ENCODE measurements around the gene EIF4EBP3. TPM values are rescaled to one million over a fixed set of nuclear protein-coding genes. Genes with fewer than 3 reads are reported as not detected.

The EIF4EBP3 gene
- total RNA-seq, 4 donors from 2014 or later = 7.8 to 25.3 (median 9.2) TPM

DNA sequence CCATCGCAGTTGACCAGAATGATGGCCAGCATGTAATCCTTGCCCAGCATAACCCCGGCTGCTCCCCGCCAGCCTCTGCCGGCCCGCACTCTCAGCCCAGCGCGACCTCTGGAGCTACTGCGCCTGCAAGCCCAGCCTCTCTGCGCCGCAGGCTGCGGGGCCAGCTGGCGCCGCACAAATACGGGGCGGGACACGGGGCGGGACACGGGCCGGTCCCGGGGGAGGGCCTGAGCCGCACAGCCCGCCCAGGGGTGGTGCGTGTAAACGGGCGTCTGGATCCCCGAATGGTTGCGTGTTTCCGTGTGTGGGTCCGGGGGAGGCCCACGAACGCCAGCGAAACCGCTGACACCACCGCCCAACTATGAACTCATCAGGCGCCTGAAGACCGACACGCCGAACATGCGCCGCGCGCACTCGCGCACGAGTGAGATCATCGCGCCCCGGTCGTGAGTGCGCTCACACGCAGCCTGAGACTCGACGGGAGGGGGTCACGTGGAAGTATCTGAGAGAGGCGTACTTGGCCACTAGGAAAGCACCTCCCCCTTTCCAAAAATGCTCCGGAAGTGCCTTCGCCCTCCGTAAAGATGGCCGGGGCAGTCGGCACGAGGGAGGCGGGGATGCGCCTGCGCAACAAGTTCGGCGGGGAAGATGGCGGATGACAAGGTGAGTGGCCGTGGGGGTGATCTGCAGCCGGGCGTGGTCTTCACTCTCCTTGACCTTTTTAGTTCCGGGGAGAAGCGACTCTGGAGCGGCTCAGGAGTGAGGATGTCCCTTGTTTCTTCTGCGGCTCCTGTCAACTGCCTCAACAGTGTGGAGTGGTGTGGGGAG is 16.9 kb downstream of the EIF4EBP3 start, which contains the start of the genes APBB3 and SLC35A4:
Gene APBB3 (minus strand): TSS at position 403 of the 828 bp plus-strand sequence. CDS start 353 bp downstream, at position 50.
Gene SLC35A4 (plus strand): TSS at position 633 of the 828 bp plus-strand sequence. CDS start 2,342 bp downstream, outside the sequence.
- no peaks in the 10 kb centered on the region for H3K9me3 ChIP-seq
- peak within 1 kb of the TSS; percentile 90 to 94 (median 92) for H3K27ac ChIP-seq (replicated peaks in 1 of 4)
- peak; percentile 49 for TF ChIP-seq EP300 (IDR thresholded peaks at IDR 0.05)
- peak; percentile 97 to 98 for TF ChIP-seq POLR2AphosphoS5 (IDR thresholded peaks at IDR 0.05)
- TF ChIP-seq, protein P1, sequence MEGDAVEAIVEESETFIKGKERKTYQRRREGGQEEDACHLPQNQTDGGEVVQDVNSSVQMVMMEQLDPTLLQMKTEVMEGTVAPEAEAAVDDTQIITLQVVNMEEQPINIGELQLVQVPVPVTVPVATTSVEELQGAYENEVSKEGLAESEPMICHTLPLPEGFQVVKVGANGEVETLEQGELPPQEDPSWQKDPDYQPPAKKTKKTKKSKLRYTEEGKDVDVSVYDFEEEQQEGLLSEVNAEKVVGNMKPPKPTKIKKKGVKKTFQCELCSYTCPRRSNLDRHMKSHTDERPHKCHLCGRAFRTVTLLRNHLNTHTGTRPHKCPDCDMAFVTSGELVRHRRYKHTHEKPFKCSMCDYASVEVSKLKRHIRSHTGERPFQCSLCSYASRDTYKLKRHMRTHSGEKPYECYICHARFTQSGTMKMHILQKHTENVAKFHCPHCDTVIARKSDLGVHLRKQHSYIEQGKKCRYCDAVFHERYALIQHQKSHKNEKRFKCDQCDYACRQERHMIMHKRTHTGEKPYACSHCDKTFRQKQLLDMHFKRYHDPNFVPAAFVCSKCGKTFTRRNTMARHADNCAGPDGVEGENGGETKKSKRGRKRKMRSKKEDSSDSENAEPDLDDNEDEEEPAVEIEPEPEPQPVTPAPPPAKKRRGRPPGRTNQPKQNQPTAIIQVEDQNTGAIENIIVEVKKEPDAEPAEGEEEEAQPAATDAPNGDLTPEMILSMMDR (IDR thresholded peaks at IDR 0.05) = peak in 1 of 3 experiments; percentile 21
- TF ChIP-seq POLR2A (IDR thresholded peaks at IDR 0.05; ENCODE audit: low read depth) = peak; percentile 56
- peaks cover 0 to 63% (median 44%) of the 10 kb centered on the region in 4 donors for H3K36me3 ChIP-seq
- peak; percentile 99 for DNase-seq (ENCODE audit: extremely low spot score)
- no peaks in the 10 kb centered on the region for H3K27me3 ChIP-seq
- intact Hi-C loops (cut with DNase I) = loop anchor here (5.0 kb wide), 1 partner anchor 73 kb away; the partner anchor contains the start of gene TMCO6
- H3K4me1 ChIP-seq = peaks cover 49 to 73% (median 63%) of the 10 kb centered on the region in 4 donors
- H3K4me3 ChIP-seq = peak within 1 kb of the TSS; percentile 68 to 96 (median 74)
- under 1% methylated on average over 35 of the region's 74 CpGs for whole genome bisulfite sequencing

DNA sequence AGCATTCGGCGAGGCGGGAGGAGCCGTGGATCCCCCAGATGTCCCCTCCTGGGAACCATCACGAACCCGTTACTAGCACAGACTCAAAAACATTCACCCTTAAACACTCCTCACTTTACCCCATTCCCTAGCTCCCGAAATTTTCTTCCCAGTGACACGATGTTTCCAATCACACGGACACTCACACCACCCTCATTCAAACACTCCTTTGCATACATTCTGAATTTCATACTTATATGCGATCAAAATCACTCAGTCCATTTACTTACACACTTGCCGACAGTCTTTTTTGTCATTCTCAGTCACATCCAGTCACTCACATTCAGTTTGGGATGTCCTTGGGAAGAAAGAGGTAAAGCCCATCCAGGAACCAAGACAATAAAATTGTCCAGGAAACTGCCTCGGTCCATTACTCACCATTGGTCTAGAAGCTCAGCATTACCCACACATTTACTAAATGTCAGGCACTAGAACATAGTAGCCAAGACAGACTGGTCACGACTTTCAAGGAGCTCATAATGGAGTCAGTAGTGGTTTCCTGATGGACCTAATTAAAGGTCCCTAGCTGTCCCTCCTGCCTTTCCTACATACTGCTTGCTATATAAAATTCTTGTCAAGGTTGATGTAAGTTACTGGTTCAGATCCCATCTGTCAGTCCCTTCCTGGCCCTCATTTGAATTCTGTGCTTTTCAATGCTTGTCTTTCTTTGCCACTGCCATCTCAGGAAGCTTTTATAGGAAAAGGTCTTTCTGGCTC is 17.7 kb downstream of the EIF4EBP3 start:
- peak overlapping the region; percentile 90 to 94 (median 92) for H3K27ac ChIP-seq (replicated peaks in 1 of 4)
- intact Hi-C loops (cut with DNase I) = loop anchor here (5.0 kb wide), 1 partner anchor 72 kb away; the partner anchor contains the start of gene TMCO6
- H3K4me1 ChIP-seq = peaks cover 57 to 80% (median 71%) of the 10 kb centered on the region in 4 donors
- WGBS = 9% methylated on average over 10 of the region's 13 CpGs
- TF ChIP-seq POLR2A (IDR thresholded peaks at IDR 0.05; ENCODE audit: low read depth) = no peak
- TF ChIP-seq, protein P1 (IDR thresholded peaks at IDR 0.05) = no peak
- no peak for TF ChIP-seq EP300 (IDR thresholded peaks at IDR 0.05)
- TF ChIP-seq POLR2AphosphoS5 (IDR thresholded peaks at IDR 0.05) = no peak
- H3K9me3 ChIP-seq = no peaks in the 10 kb centered on the region
- no peak for DNase-seq (ENCODE audit: extremely low spot score)
- peak overlapping the region; percentile 68 to 96 (median 74) for H3K4me3 ChIP-seq
- H3K27me3 ChIP-seq = no peaks in the 10 kb centered on the region
- H3K36me3 ChIP-seq = peaks cover 0 to 60% (median 43%) of the 10 kb centered on the region in 4 donors

DNA sequence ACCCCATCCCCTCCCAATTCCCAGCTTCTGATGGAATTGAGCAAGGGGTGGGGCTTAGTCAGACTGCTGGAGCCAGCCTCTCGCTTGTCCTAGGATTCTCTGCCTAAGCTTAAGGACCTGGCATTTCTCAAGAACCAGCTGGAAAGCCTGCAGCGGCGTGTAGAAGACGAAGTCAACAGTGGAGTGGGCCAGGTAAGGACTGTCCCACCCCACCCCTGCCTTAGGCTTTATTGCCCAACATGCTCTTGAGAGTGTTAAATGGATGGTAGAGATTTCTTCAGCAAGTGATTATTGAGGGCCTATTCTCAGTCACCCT is 18.3 kb downstream of the EIF4EBP3 start:
- TF ChIP-seq POLR2A (IDR thresholded peaks at IDR 0.05; ENCODE audit: low read depth) = no peak

DNA sequence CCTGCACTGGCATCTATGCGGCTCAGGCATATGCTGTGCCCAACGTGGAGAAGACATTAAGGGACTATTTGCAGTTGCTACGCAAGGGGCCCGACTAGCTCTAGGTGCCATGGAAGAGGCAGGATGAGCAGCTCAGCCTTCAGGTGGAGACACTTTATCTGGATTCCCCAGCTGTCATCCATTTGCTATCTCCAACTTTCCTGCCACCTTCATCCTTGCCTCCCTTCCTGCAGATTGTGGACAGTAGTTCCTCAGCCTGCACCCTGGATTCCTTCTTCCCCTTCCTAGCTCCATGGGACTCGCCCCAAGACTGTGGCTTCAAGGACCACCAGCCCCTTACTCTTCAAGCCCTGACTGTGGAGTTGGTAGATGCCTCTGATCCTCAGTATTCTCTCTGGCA is 19.2 kb downstream of the EIF4EBP3 start:
- TF ChIP-seq, protein P1 (IDR thresholded peaks at IDR 0.05) = no peak
- no peak for TF ChIP-seq EP300 (IDR thresholded peaks at IDR 0.05)
- Histone ChIP-seq H3K9me3 (no peaks in the 10 kb centered on the region), H3K4me3 (no peak overlapping the region), H3K4me1 (peaks cover 67 to 89% (median 81%) of the 10 kb centered on the region in 4 donors), H3K27ac (replicated peaks in 1 of 4) (no peak overlapping the region), H3K36me3 (peaks cover 0 to 51% (median 40%) of the 10 kb centered on the region in 4 donors), H3K27me3 (no peaks in the 10 kb centered on the region)
- 92% methylated on average over 5 of the region's 5 CpGs for whole genome bisulfite sequencing
- DNase-seq (ENCODE audit: extremely low spot score) = no peak
- intact Hi-C loops (cut with DNase I) = loop anchor here (5.0 kb wide), 1 partner anchor 71 kb away; the partner anchor contains the start of gene TMCO6

More for the DNA sequence above, 18.3 kb downstream of the EIF4EBP3 start:
- H3K27ac ChIP-seq (replicated peaks in 1 of 4) = peak overlapping the region; percentile 90 to 94 (median 92)
- peaks cover 0 to 60% (median 44%) of the 10 kb centered on the region in 4 donors for H3K36me3 ChIP-seq
- no peak for DNase-seq (ENCODE audit: extremely low spot score)
- intact Hi-C loops (cut with DNase I) = loop anchor here (5.0 kb wide), 1 partner anchor 72 kb away; the partner anchor contains the start of gene TMCO6
- peak overlapping the region; percentile 68 to 96 (median 74) for H3K4me3 ChIP-seq
- H3K9me3 ChIP-seq = no peaks in the 10 kb centered on the region
- H3K4me1 ChIP-seq = peaks cover 60 to 85% (median 75%) of the 10 kb centered on the region in 4 donors
- H3K27me3 ChIP-seq = no peaks in the 10 kb centered on the region
- WGBS = 79% methylated on average over 4 of the region's 4 CpGs
